ENCODE measurements around the gene KLHL26. TPM values are rescaled to one million over a fixed set of nuclear protein-coding genes. Genes with fewer than 3 reads are reported as not detected.

Gene KLHL26
- total RNA-seq, 1 experiment from 2014 or later = 17.1 TPM

GRCh38 chr19:18701250-18701608 lies 64.4 kb downstream of the KLHL26 start:
- H2AFZ ChIP-seq (ENCODE audit: low read depth, low read length, poor library complexity, severe bottlenecking) = no peak overlapping the region
- TF ChIP-seq ZBTB33 (IDR thresholded peaks at IDR 0.05; ENCODE audit: extremely low read depth, insufficient replicate concordance, low read length) = no peak
- no peak for TF ChIP-seq FOSL1 (IDR thresholded peaks at IDR 0.05; ENCODE audit: low read depth)
- TF ChIP-seq JUND (IDR thresholded peaks at IDR 0.05) = no peak
- no peak for TF ChIP-seq ATF3 (IDR thresholded peaks at IDR 0.05)
- TF ChIP-seq POLR2A (IDR thresholded peaks at IDR 0.05; ENCODE audit: borderline replicate concordance, extremely low read depth, insufficient read depth, insufficient read length) = no peak
- TF ChIP-seq SP1 (IDR thresholded peaks at IDR 0.05; ENCODE audit: low read depth) = no peak
- TF ChIP-seq CTCF (IDR thresholded peaks at IDR 0.05 in 2 of 3, conservative IDR thresholded peaks at IDR 0.05 in 1 of 3; ENCODE audit: borderline replicate concordance in 1 of 3, insufficient read depth in 1 of 3, low read depth in 2 of 3, low read length in 2 of 3) = no peak
- RAD21 ChIA-PET (ENCODE audit: low non-redundant PET in 1 of 2, low total read pairs in 2 of 2, uncharacterized antibody in 2 of 2, unreplicated experiment in 2 of 2) = no interaction called here
- H4K20me1 ChIP-seq (ENCODE audit: insufficient read depth) = no peaks in the 10 kb centered on the region
- no peak overlapping the region for H3K4me2 ChIP-seq (ENCODE audit: low read length)
- no peaks in the 10 kb centered on the region for H3K79me2 ChIP-seq (ENCODE audit: insufficient read depth, low read length)
- H3K9me2 ChIP-seq (ENCODE audit: insufficient read depth) = no peaks in the 10 kb centered on the region
- CTCF ChIA-PET = no interaction called here
- no peaks in the 10 kb centered on the region for H3K36me3 ChIP-seq (ENCODE audit: control insufficient read depth in 1 of 2, insufficient read depth in 2 of 2, low read length in 2 of 2)
- BruUV-seq (replicated peaks) = no TSS peak
- H3K4me3 ChIP-seq (replicated peaks in 1 of 2; ENCODE audit: low read depth in 1 of 2, low read length in 2 of 2) = no peak overlapping the region
- H3K4me1 ChIP-seq (ENCODE audit: control insufficient read depth in 1 of 2, insufficient read depth in 2 of 2, low read length in 2 of 2) = no peaks in the 10 kb centered on the region
- no peaks in the 10 kb centered on the region for H3K9me3 ChIP-seq (ENCODE audit: control insufficient read depth in 1 of 2, insufficient read depth in 1 of 2, low read depth in 1 of 2, low read length in 2 of 2)
- no peak overlapping the region for H3K9ac ChIP-seq (ENCODE audit: low read length)
- DNase-seq (ENCODE audit: low read depth, low spot score) (no peak), ATAC-seq (no peak)
- intact Hi-C loops (cut with micrococcal nuclease) = no loop called here
- POLR2A ChIA-PET = no interaction called here
- H3K27me3 ChIP-seq (ENCODE audit: insufficient read depth, low read length) = no peaks in the 10 kb centered on the region
- no peak overlapping the region for H3K27ac ChIP-seq (ENCODE audit: low read depth, low read length)

Data from HCT116 (cell line).